Hepatic stellate cell (primary cell): ENCODE data around the gene RBFOX2.
A peak's percentile ranks its signal among the peaks of the same experiment; 100 is the strongest.

Source experiments
- DNase-seq: peaks from one replicate; pipeline ENCODE4 v3.0.0; 2011; ENCODE audit warnings: low spot score

RBFOX2 gene

DNA sequence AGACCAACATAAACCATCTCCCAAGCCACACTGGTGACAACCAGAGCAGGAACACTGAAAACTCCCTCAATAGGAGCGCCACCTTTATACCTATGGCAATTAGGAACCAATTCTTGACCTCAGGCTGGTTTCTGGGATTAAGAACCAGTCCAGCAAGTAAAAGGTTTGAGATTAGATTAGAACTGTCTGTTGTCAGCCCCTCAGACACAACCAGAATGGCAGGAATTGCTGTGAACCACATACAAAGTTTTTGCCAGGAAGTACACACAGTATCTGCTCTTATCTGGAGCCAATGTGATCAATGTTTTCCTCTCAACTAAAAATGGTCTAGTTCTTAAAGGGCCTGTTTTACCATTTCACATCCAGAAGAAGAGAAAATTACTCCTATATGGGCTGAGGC, 55.2 kb downstream of the RBFOX2 start:
- no peak for DNase-seq

GRCh38 chr22:35972559-35972958, 56.1 kb downstream of the RBFOX2 start:
- no peak for DNase-seq

DNA sequence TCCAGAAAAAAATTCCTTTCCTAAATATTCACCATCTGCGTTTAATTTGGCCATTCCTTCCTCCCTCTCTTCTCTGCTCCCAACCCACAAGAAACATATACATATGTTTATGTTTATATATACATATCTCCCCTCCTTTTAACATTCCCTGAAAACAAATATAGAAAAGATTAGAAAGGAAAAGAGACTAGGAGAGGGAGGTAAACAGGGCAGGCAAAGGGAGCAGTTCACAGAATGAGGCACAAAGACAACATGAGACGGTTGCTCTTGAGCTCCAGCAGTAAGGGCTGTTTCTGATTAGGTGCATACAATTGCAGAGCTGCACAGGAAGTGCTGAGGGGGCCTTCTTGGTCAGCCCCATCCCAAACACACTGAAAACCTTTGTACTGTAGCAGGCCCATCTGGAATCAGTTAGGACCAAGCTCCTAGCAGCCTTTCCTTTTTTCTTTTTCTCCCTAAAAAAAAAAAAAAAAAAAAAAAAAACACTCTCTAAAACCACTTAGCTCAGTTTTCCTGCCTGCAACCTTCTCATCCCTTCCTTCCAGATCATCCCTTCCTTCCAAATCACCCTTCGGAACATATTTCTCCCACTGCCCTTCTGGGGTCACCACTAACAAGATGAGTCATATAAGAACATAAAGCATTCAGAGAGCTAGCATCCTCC, 57.0 kb downstream of the RBFOX2 start:
- peak; percentile 13 for DNase-seq

DNA sequence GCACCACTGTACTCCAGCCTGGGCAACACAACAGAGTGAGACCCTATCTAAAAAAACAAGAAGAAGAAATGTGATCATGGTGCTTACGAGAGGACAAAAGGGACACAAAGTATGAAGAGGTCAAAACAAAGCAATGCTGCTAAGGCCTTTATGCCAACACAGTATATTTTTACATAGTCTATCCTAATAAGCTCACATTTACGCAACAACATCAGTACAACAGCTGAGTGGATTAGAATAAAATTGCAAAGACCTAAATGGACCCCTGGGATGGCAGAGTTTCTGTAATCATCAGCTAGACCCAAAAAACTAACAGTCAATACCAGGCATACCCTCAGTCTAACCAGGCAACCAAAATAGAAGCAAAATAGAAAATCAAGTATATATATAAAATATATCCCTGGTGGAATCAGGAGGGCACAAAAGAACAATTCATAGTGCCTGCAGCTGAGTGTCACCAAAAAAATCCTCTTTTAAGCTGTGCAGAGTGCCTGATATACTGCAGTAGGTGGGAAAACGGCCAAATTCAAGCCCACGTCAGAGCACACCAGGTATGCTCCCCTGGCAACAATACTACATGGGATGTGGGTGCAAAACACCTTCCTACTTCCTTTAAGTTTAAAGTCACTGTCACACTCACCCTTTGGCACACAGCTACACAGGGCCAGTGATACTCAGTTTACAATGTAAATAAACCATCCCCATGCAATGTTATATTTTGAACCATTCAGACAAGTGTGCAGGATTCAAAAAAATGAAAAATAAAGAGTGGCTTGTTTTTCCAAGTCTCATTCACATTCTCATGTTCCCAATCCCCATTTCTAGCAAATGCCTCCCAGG, 57.8 kb downstream of the RBFOX2 start:
- DNase-seq, result no peak

DNA sequence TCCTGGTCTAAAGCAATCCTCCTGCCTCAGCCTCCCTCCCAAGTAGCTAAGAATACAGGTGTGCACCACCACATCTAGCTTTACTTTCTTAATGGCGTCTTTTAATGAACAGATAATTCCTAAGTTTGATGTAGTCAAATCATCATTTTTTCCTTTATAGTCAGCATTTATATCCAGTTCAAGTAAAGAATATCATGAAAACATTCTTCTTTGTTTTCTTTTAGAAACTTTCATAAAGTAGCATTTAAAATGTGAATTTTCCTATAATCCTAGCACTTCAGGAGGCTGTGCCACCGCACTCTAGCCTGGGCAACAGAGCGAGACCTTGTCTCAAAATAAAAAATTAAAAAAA, 61.6 kb downstream of the RBFOX2 start:
- DNase-seq, result no peak

DNA sequence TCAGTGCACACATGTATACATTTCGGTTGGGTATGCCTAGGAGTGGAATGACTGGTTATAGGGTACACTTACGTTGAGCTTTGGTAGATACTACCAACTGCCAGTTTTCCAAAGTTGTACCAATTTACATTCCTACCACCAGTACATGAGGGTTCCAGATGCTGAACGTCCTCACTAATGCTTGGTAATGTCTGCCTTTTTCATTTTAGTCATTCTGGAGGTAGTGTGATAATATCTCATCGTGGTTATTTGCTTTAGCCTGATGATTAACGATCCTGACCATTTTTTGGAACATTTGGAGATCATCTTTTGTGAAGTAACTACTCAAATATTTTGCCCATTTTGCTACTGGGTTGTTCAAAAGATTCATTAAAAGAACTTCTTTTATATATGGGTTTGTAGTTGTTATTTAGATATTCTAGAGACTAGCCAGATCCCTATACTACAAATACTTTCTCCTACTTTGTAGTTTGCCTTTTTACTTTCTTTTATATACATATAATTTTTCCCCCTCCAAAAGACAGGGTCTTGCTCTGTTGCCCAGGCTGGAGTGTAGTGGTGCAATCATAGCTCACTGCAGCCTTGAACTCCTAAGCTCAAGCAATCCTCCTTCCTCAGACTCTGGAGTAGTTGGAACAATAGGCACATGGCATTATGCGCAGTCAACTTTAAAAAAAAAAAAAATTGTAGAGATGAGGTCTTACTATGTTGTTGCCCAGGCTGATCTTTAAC, 62.1 kb downstream of the RBFOX2 start:
- peak; percentile 9 for DNase-seq

DNA sequence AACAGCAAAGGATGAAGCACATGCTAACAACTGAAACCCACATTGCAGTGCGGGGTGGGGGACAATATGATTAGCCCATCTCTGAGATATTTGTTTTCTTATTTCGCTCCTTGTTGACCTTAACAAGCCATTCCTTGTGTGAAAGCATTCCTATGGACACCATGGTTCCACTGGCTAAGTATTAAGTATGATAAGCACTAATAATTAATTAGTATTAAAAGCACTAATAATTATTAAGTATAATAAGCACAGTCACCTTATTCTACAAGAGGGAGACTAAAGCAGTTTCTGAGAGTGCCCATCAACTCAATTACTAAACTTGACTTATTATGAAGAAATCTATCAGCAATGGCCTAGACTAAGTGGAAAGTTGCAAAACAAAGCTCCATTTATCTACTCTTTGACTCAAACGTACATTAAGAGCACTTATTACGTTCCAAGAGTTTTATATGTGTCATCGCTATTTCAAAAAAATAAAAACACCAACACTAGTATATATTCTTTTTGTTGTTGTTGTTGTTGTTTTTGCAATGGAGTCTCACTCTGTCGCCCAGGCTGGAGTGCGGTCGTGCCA, 65.3 kb downstream of the RBFOX2 start:
- DNase-seq, result no peak

GRCh38 chr22:35961480-35962295, 66.9 kb downstream of the RBFOX2 start:
- peak; percentile 66 for DNase-seq

GRCh38 chr22:35960854-35961253, 67.8 kb downstream of the RBFOX2 start:
- DNase-seq, result no peak

- DNase-seq, result no peak
Observed at GRCh38 chr22:35959121-35959800, 69.4 kb downstream of the RBFOX2 start.

GRCh38 chr22:35958334-35958733, 70.3 kb downstream of the RBFOX2 start:
- DNase-seq, result no peak

- DNase-seq, result no peak
Observed at GRCh38 chr22:35957589-35957988, 71.0 kb downstream of the RBFOX2 start.

DNA sequence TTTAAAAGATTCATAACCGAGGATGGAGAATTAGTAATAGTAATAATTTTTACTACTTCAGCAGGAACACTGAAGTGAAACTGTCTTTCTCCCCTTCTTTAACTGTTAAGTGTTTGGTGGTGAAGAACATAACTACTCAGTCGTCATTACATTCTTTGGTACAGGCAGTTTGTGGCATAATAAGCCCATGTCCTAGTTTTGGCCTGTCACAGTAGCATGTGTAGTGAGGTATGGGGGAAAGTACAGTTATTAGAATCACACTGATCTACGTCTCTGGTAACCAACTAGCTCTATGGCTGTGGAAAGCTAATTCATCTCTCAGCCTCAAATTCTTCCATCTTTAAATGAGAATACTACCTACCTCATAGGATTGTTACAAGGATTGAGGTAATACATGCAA, 71.8 kb downstream of the RBFOX2 start:
- no peak for DNase-seq

DNA sequence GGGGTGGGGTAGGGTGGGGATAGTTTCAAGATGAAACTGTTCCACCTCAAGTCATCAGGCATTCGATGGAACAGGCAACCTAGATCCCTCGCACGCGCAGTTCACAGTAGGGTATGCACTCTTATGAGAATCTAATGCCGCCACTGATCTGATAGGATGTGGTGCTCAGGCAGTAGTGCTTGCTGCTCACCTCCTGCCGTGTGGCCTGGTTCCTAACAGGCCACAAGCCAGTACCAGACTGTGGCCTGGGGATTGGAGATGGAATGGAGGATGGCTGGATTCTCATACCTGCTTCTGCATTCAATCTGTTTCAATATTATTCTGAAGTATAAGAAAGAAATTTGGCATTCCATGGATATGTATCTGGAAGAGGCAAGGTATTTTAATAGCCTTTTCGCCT, 73.1 kb downstream of the RBFOX2 start:
- no peak for DNase-seq

DNA sequence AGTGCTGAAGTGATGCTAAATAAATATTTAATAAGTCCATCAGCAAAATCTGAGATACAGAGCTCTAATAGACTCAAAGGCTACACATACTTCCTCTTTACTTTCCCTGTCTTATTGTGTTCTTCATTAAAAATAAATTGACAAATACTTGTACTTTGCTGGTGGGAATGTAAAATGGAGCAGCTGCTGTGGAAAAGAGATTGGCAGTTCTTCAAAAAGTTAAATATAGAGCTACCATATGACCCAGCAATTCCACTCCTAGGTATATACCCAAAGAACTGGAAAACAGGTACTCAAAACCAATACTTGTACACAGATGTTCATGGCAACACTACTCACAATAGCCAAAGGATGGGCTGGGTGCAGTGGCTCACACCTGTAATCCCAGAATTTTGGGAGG, 76.0 kb downstream of the RBFOX2 start:
- no peak for DNase-seq

- no peak for DNase-seq
Observed at GRCh38 chr22:35950262-35950661, 78.4 kb downstream of the RBFOX2 start.

DNA sequence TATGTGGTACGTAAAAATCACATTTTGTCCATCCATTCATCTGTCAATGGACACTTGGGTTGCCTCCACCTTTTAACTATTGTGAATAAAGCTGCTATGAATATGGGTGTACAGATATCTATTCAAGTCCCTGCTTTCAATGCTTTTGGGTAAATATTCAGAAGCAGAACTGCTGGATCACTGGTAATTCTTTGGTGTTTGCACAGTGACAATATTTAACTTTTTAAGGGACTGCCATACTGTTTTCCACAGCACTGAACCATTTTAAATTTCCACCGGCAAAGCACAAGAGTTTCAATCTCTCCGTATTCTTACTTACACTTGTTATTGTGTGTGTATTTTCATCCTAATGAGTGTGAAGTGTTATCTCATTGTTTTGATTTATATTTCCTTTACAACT, 79.4 kb downstream of the RBFOX2 start:
- no peak for DNase-seq

- DNase-seq, result no peak
Observed at GRCh38 chr22:35947794-35948425, 80.7 kb downstream of the RBFOX2 start.

- no peak for DNase-seq
Observed at GRCh38 chr22:35944458-35944857, 84.2 kb downstream of the RBFOX2 start.

GRCh38 chr22:35940166-35940565, 88.5 kb downstream of the RBFOX2 start:
- no peak for DNase-seq

- no peak for DNase-seq
Observed at GRCh38 chr22:35938226-35938625, 90.4 kb downstream of the RBFOX2 start.
